Stomach (tissue), 4 donors: Measurements from ENCODE around the gene ZNF19.

ENCODE experiments used
- POLR2A ChIP-seq, 4 donors: fragments of 450-650 bp; IDR thresholded peaks; one replicate each; pipeline ENCODE4 v1.6.1; 2016; ENCODE audit warnings: antibody characterized with exemption in 4 of 4, control low read depth in 2 of 4, mild to moderate bottlenecking in 1 of 4, moderate library complexity in 1 of 4
- TF ChIP-seq, protein P1 (sequence below), 7 experiments: fragments of 450-650 bp in 4 of 7; fragments of 200-600 bp in 3 of 7; sonication (generic) in 3 of 7; IDR thresholded peaks; one replicate each; pipeline ENCODE4 v1.5.1; 2016 to 2019; ENCODE audit warnings: antibody characterized with exemption in 7 of 7, control low read depth in 2 of 7, mild to moderate bottlenecking in 1 of 7

DNA sequence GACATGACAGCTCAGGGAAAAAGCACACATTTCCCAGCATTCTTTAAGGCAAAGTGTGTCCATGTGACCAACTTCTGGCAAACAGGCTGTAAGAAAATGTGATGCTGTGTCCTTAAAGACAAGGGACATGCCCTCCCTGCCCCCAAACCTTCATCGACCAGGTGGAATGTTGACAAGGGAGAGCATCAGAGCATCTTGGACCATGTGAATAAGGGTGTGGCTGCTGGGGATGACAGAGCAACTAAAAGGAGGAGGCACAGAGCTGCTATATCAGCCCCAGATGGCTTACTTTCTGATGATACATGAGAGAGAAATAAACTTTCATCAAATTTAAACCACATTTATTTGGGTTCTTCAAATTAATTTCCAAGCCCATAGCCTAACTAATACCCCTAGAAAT is 24.9 kb downstream of the ZNF19 start:
- TF ChIP-seq, protein P1, sequence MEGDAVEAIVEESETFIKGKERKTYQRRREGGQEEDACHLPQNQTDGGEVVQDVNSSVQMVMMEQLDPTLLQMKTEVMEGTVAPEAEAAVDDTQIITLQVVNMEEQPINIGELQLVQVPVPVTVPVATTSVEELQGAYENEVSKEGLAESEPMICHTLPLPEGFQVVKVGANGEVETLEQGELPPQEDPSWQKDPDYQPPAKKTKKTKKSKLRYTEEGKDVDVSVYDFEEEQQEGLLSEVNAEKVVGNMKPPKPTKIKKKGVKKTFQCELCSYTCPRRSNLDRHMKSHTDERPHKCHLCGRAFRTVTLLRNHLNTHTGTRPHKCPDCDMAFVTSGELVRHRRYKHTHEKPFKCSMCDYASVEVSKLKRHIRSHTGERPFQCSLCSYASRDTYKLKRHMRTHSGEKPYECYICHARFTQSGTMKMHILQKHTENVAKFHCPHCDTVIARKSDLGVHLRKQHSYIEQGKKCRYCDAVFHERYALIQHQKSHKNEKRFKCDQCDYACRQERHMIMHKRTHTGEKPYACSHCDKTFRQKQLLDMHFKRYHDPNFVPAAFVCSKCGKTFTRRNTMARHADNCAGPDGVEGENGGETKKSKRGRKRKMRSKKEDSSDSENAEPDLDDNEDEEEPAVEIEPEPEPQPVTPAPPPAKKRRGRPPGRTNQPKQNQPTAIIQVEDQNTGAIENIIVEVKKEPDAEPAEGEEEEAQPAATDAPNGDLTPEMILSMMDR (IDR thresholded peaks at IDR 0.05) = no peak
- no peak for TF ChIP-seq POLR2A (IDR thresholded peaks at IDR 0.05)
